HepG2 (cell line): Measurements from ENCODE around the gene ANKK1. TPM values are rescaled to one million over a fixed set of nuclear protein-coding genes. Genes with fewer than 3 reads are reported as not detected.

Experiments used
- ATAC-seq: fragments of 200-7000 bp; cut with Tn5 transposase; 3 replicates; pipeline ENCODE4 v1.9.1; 2020; ENCODE audit warnings: mild to moderate bottlenecking, moderate library complexity
- BruUV-seq: library from RNA; stranded (reverse); fragments of 400-500 nt; replicated peaks from 2 replicates; lab custom pipeline; 2021; lab: Mats Ljungman, UMichigan
- CTCF ChIA-PET: fragments of 300-600 bp; formaldehyde crosslinking; extraction: SDS; loops from one replicate; lab custom pipeline; 2021; ENCODE audit warnings: low total read pairs, inconsistent platforms, low intra/inter-chr PET ratio; lab: Yijun Ruan, JAX
- POLR2A ChIA-PET: fragments of 350-600 bp; sonication (Branson Sonifier 250); formaldehyde crosslinking; loops from one replicate; lab custom pipeline; 2020; ENCODE audit warnings: antibody characterized with exemption, inconsistent platforms; lab: Yijun Ruan, JAX
- DNase-seq: peaks from one replicate; pipeline ENCODE4 v3.0.0-alpha.2; 2015; ENCODE audit warnings: low spot score
- FAIRE-seq: peaks from 3 replicates; lab custom pipeline; 2011; peaks lifted over from hg19 to GRCh38; lab: Jason Lieb, UNC
- H2AFZ ChIP-seq: one replicate; pipeline ENCODE4 v1.6.1; 2011; ENCODE audit warnings: low read length, inconsistent platforms
- H3K27ac ChIP-seq: fragments of 300-600 bp; 3 replicates; pipeline ENCODE4 v1.8.0; 2011; ENCODE audit warnings: mixed run types, mild to moderate bottlenecking, mixed read lengths, low read length, inconsistent platforms; ENCODE audit not compliant: insufficient read depth; ENCODE audit errors: extremely low read length
- H3K27me3 ChIP-seq, 2 experiments: fragments of 200-600 bp in 1 of 2; 2 replicates in 1 of 2; 3 replicates in 1 of 2; pipeline versions ENCODE4 v1.6.0 to v1.8.0; 2011; ENCODE audit warnings: low read length in 2 of 2, mild to moderate bottlenecking in 2 of 2, moderate library complexity in 2 of 2, inconsistent platforms in 1 of 2; ENCODE audit not compliant: insufficient read depth in 2 of 2, control insufficient read depth in 1 of 2
- H3K36me3 ChIP-seq, 2 experiments: fragments of 200-600 bp in 1 of 2; replicated peaks in 1 of 2; 2 replicates in 1 of 2; 3 replicates in 1 of 2; pipeline versions ENCODE4 v1.5.1 to v1.8.0; 2011; ENCODE audit warnings: low read length in 2 of 2, inconsistent platforms in 1 of 2; ENCODE audit not compliant: insufficient read depth in 2 of 2, control insufficient read depth in 1 of 2
- H3K4me1 ChIP-seq: 2 replicates; pipeline ENCODE4 v1.5.1; 2012; ENCODE audit warnings: low read length, inconsistent platforms; ENCODE audit not compliant: insufficient read depth
- H3K4me2 ChIP-seq: 2 replicates; pipeline ENCODE4 v1.6.0; 2011; ENCODE audit warnings: low read depth, low read length, inconsistent platforms
- H3K4me3 ChIP-seq, 3 experiments: fragments of 200-600 bp in 1 of 3; sonication (generic), shearing (Covaris generic) in 1 of 3; replicated peaks in 1 of 3; 2 replicates each; pipeline ENCODE4 v1.5.1; 2011 to 2016; ENCODE audit warnings: low read length in 3 of 3, inconsistent platforms in 2 of 3, low read depth in 2 of 3, mild to moderate bottlenecking in 2 of 3, control low read depth in 1 of 3, mixed read lengths in 1 of 3; ENCODE audit not compliant: insufficient read depth in 1 of 3
- H3K79me2 ChIP-seq: one replicate; pipeline ENCODE4 v1.6.1; 2011; ENCODE audit warnings: low read length, inconsistent platforms; ENCODE audit not compliant: insufficient read depth
- H3K9ac ChIP-seq: 2 replicates; pipeline ENCODE4 v1.6.0; 2011; ENCODE audit warnings: mild to moderate bottlenecking, low read depth, low read length, inconsistent platforms; ENCODE audit not compliant: insufficient read depth
- H3K9me3 ChIP-seq: 2 replicates; pipeline ENCODE4 v1.5.1; 2012; ENCODE audit warnings: mild to moderate bottlenecking, low read length
- H4K20me1 ChIP-seq: 2 replicates; pipeline ENCODE4 v1.6.0; 2011; ENCODE audit warnings: inconsistent platforms, mild to moderate bottlenecking, low read length, moderate library complexity; ENCODE audit not compliant: insufficient read depth
- AHDC1 ChIP-seq: sonication (generic); formaldehyde crosslinking; IDR thresholded peaks from 2 replicates; pipeline ENCODE4 v1.5.1; 2020; ENCODE audit warnings: mild to moderate bottlenecking, missing genetic modification reagents, borderline replicate concordance
- AHR ChIP-seq: IDR thresholded peaks from 2 replicates; pipeline ENCODE4 v1.6.1; 2018; ENCODE audit warnings: missing genetic modification reagents, missing compliant biosample characterization
- CENPT ChIP-seq: sonication (generic); formaldehyde crosslinking; IDR thresholded peaks from 2 replicates; pipeline ENCODE4 v1.8.0; 2022; ENCODE audit warnings: low read depth, mild to moderate bottlenecking, moderate library complexity, missing genetic modification reagents
- HDAC1 ChIP-seq: sonication (generic); formaldehyde crosslinking; IDR thresholded peaks from 2 replicates; pipeline ENCODE4 v1.5.1; 2020; ENCODE audit warnings: mild to moderate bottlenecking, missing genetic modification reagents
- KDM3A ChIP-seq: IDR thresholded peaks from 2 replicates; pipeline ENCODE4 v1.6.1; 2018; ENCODE audit warnings: low read depth, missing compliant biosample characterization
- MEF2D ChIP-seq: sonication (generic); formaldehyde crosslinking; IDR thresholded peaks from 2 replicates; pipeline ENCODE4 v1.5.1; 2020; ENCODE audit warnings: mild to moderate bottlenecking, missing genetic modification reagents
- PLSCR1 ChIP-seq: sonication (generic); formaldehyde crosslinking; IDR thresholded peaks from 2 replicates; pipeline ENCODE4 v1.5.0; 2020; ENCODE audit warnings: missing genetic modification reagents, mild to moderate bottlenecking, borderline replicate concordance
- TEF ChIP-seq: sonication (generic); formaldehyde crosslinking; IDR thresholded peaks from 2 replicates; pipeline ENCODE4 v1.5.0; 2020; ENCODE audit warnings: missing genetic modification reagents
- ZNF121 ChIP-seq: sonication (generic); formaldehyde crosslinking; IDR thresholded peaks from 2 replicates; pipeline ENCODE4 v1.5.0; 2020; ENCODE audit warnings: mild to moderate bottlenecking, missing genetic modification reagents
- ZNF235 ChIP-seq: sonication (generic); formaldehyde crosslinking; IDR thresholded peaks from 2 replicates; pipeline ENCODE4 v1.8.1; 2023; ENCODE audit warnings: mild to moderate bottlenecking, missing genetic modification reagents, borderline replicate concordance
- ZNF264 ChIP-seq: sonication (generic); formaldehyde crosslinking; IDR thresholded peaks from 2 replicates; pipeline ENCODE4 v1.4.0; 2020; ENCODE audit warnings: missing genetic modification reagents
- ZNF484 ChIP-seq: sonication (generic); formaldehyde crosslinking; IDR thresholded peaks from 2 replicates; pipeline ENCODE4 v1.5.1; 2020; ENCODE audit warnings: mild to moderate bottlenecking, low read depth, missing genetic modification reagents, borderline replicate concordance
- ZNF563 ChIP-seq: sonication (generic); formaldehyde crosslinking; IDR thresholded peaks from 2 replicates; pipeline ENCODE4 v1.8.0; 2022; ENCODE audit warnings: mild to moderate bottlenecking, moderate library complexity, missing genetic modification reagents
- WGBS: methylation state at CpG from one replicate; pipeline ENCODE4 v1.1.6; 2017; ENCODE audit warnings: low lambda C conversion rate; 5-methylcytosine and 5-hydroxymethylcytosine counted together
- in situ Hi-C: cut with HindIII; loops from 2 replicates; pipeline ENCODE4 v1.10.0; 2017; ENCODE audit warnings: low pct_unique_long_range_greater_than_20kb; ENCODE audit not compliant: extremely low pct_ligation_motif_present
- intact Hi-C: fragments of 100-400 bp; cut with micrococcal nuclease; formaldehyde crosslinking; loops from one replicate; pipeline ENCODE4 v1.10.0; 2022; ENCODE audit not compliant: unreplicated experiment
- polyA plus RNA-seq, 8 experiments: library from polyadenylated mRNA; depleted of rRNA in 3 of 8; stranded (reverse) in 7 of 8; unstranded in 1 of 8; fragments of >200 nt; fragmentation: Illumina TruSeq in 4 of 8; extraction: Trizol in 4 of 8; gene quantifications; 2 replicates each; pipeline versions ENCODE4 v1.2.1 to v1.2.3, GENCODE V29; 2011 to 2016; ENCODE audit warnings: low read depth in 4 of 8, missing spikeins in 1 of 8, mixed read lengths in 1 of 8; ENCODE audit not compliant: insufficient read depth in 1 of 8
- total RNA-seq, 5 experiments: library from RNA; depleted of rRNA; stranded (reverse); fragments of >200 nt; fragmentation: Illumina TruSeq; extraction: Trizol; gene quantifications; 2 replicates each; pipeline ENCODE4 v1.2.3, GENCODE V29; 2016; ENCODE audit warnings: low read depth in 1 of 5

ANKK1 gene
- total and polyA plus RNA-seq, 2 of the 13 experiments (the other 11 are each of a cell fraction or from before 2014, with no cell fraction given) = 0.04 to 0.22 TPM

GRCh38 chr11:113407163-113407562 is 19.6 kb downstream of the ANKK1 start:
- H2AFZ ChIP-seq = no peak overlapping the region
- no peak overlapping the region for H3K9ac ChIP-seq
- H3K36me3 ChIP-seq = no peaks in the 10 kb centered on the region
- no peak overlapping the region for H3K4me3 ChIP-seq
- no peaks in the 10 kb centered on the region for H3K4me1 ChIP-seq
- 7% methylated on average over 2 of the region's 3 CpGs for WGBS
- POLR2A ChIA-PET = no interaction called here
- H3K79me2 ChIP-seq = no peaks in the 10 kb centered on the region
- no peak overlapping the region for H3K27ac ChIP-seq
- DNase-seq (no peak), FAIRE-seq (no peak), ATAC-seq (no peak)
- in situ Hi-C loops (loop anchor here (10.0 kb wide), 1 partner anchor 62 kb away; no protein-coding TSS in a partner anchor), intact Hi-C loops (no loop called here)
- no peak for TF ChIP-seq ZNF563 (CRISPR knock-in tag)
- no peak for TF ChIP-seq CENPT
- no peak for TF ChIP-seq HDAC1 (CRISPR knock-in tag)
- TF ChIP-seq AHDC1 (CRISPR knock-in tag) = no peak
- TF ChIP-seq MEF2D (CRISPR knock-in tag) = no peak
- TF ChIP-seq ZNF264 (CRISPR knock-in tag) = no peak
- no peak for TF ChIP-seq ZNF235 (CRISPR knock-in tag)
- TF ChIP-seq KDM3A = no peak
- no peak for TF ChIP-seq PLSCR1
- no peak for TF ChIP-seq ZNF121 (CRISPR knock-in tag)
- no peak for TF ChIP-seq TEF (CRISPR knock-in tag)
- no peak for TF ChIP-seq AHR (CRISPR knock-in tag)
- no peak for TF ChIP-seq ZNF484 (CRISPR knock-in tag)
- CTCF ChIA-PET = no interaction called here
- no peaks in the 10 kb centered on the region for H4K20me1 ChIP-seq
- H3K27me3 ChIP-seq = peaks cover 9 to 35% of the 10 kb centered on the region in 2 experiments; a peak in 3 of 5 replicates
- no peaks in the 10 kb centered on the region for H3K9me3 ChIP-seq
- no peak overlapping the region for H3K4me2 ChIP-seq
- no TSS peak for BruUV-seq
